Lower leg skin (tissue), 4 donors: ENCODE data around the gene MUSK. TPM values are rescaled to one million over a fixed set of nuclear protein-coding genes. Genes with fewer than 3 reads are reported as not detected.
"Not testable (repeated sequence)": the region's sequence is repeated elsewhere in the genome, so short reads cannot be mapped to it uniquely, and the experiment has no call there.

Experiments used
- DNase-seq, 2 donors: peaks; one replicate each; pipeline ENCODE4 v3.0.0-alpha.2; 2019; ENCODE audit warnings: low spot score in 2 of 2
- H3K4me3 ChIP-seq: fragments of 200-600 bp; sonication (generic); 2 replicates; pipeline ENCODE4 v1.5.1; 2017; ENCODE audit warnings: mild to moderate bottlenecking, low read depth; ENCODE audit not compliant: poor library complexity, severe bottlenecking
- POLR2A ChIP-seq, 2 donors: fragments of 450-650 bp; IDR thresholded peaks; one replicate each; pipeline ENCODE4 v1.6.1; 2016 to 2017; ENCODE audit warnings: antibody characterized with exemption in 2 of 2, mild to moderate bottlenecking in 1 of 2, moderate library complexity in 1 of 2
- WGBS, 2 donors: methylation state at CpG; one replicate each; pipeline ENCODE4 v1.1.5; 2018; 5-methylcytosine and 5-hydroxymethylcytosine counted together
- intact Hi-C: fragments of 100-400 bp; cut with DNase I; formaldehyde crosslinking; loops from one replicate; pipeline ENCODE4 v1.15.0; 2023; ENCODE audit warnings: low total_unique reads
- total RNA-seq, 4 donors: library from RNA; depleted of rRNA; stranded (reverse); fragments of >200 nt; gene quantifications; one replicate each; pipeline ENCODE4 v1.1.0, GENCODE V29; 2016
- TF ChIP-seq, protein P1 (sequence below), 3 donors: fragments of 450-650 bp; IDR thresholded peaks; one replicate each; pipeline ENCODE4 v1.5.1; 2016; ENCODE audit warnings: antibody characterized with exemption in 3 of 3, mild to moderate bottlenecking in 3 of 3, moderate library complexity in 2 of 3

MUSK gene
- total RNA-seq, 4 donors from 2014 or later = 0.23 to 4.7 (median 0.68) TPM

GRCh38 chr9:110812886-110813285, 144.3 kb downstream of the MUSK start:
- no peak for DNase-seq
- intact Hi-C loops = no loop called here
- WGBS, 2 donors = 61 to 81% methylated on average over 3 of the region's 3 CpGs
- no peak overlapping the region for H3K4me3 ChIP-seq
- TF ChIP-seq, protein P1, sequence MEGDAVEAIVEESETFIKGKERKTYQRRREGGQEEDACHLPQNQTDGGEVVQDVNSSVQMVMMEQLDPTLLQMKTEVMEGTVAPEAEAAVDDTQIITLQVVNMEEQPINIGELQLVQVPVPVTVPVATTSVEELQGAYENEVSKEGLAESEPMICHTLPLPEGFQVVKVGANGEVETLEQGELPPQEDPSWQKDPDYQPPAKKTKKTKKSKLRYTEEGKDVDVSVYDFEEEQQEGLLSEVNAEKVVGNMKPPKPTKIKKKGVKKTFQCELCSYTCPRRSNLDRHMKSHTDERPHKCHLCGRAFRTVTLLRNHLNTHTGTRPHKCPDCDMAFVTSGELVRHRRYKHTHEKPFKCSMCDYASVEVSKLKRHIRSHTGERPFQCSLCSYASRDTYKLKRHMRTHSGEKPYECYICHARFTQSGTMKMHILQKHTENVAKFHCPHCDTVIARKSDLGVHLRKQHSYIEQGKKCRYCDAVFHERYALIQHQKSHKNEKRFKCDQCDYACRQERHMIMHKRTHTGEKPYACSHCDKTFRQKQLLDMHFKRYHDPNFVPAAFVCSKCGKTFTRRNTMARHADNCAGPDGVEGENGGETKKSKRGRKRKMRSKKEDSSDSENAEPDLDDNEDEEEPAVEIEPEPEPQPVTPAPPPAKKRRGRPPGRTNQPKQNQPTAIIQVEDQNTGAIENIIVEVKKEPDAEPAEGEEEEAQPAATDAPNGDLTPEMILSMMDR (IDR thresholded peaks at IDR 0.05) = no peak
- TF ChIP-seq POLR2A (IDR thresholded peaks at IDR 0.05) = no peak

DNA sequence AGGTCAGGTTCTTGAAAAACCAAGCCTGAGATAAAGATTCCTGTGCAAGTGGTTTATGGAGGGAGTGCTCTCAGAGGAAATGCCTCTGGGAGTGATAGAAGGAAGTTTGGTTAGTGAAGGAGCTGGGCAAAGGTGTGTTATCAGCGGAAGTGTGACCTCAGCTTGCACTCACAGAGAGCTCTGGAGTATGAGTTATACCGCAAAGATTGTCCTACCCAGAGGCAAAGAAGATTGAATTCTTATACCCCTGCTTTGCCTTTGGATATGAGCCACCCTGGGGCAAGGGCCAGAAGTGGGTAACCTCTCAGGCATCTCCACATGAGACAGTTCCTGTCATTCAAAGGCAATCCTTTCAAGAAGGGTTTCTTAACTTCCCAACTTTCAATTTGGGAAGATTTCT, 145.6 kb downstream of the MUSK start:
- TF ChIP-seq POLR2A (IDR thresholded peaks at IDR 0.05) = no peak
- TF ChIP-seq, protein P1 (IDR thresholded peaks at IDR 0.05) = no peak
- intact Hi-C loops = no loop called here
- H3K4me3 ChIP-seq = no peak overlapping the region
- DNase-seq = no peak
- 75 to 86% methylated on average over 2 of the region's 2 CpGs for WGBS, 2 donors

DNA sequence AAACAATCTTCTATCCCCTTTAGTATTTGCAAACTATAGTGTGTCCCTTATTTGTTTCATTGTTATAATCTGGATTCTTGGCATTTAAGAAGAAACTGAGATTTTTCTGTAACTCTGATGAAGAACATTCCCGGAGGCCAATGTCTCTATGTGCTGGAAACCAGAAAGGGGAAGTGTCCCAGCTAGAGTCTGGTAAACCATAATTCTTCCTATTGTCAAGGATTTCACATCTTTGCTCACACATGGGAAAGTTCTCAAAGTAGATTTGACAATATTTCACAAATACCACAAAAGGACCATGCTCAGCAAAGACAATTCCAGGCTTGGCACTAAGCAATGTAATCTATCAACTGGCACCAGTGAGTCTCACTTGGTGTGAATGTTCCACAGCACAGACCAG, 146.8 kb downstream of the MUSK start:
- intact Hi-C loops = no loop called here

DNA sequence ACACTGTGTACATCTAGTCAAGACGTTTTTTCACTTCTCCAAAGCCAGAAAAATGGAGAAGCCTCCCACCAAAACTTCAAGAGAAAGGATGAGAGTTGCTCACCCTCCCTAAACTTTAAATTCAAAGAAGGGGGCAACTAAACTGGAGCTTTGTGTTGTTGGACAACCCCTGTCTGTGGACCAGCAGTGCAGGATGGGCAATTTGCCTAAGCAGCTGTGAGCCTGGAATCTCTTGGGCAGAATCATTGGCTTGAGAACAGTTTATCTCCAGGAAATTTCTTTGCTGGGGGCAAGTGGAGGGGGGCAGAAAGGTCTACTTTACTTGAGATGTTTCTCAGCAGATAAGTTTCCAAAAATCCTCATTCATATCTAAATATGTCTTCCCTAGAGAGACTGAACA, 151.8 kb downstream of the MUSK start:
- TF ChIP-seq POLR2A (IDR thresholded peaks at IDR 0.05) = no peak
- TF ChIP-seq, protein P1 (IDR thresholded peaks at IDR 0.05) = no peak
- 37 to 38% methylated on average over 1 of the region's 1 CpG for WGBS, 2 donors
- intact Hi-C loops = no loop called here
- no peak for DNase-seq
- no peak overlapping the region for H3K4me3 ChIP-seq

More for the DNA sequence above, 146.8 kb downstream of the MUSK start:
- DNase-seq = no peak
- WGBS, 2 donors = 41 to 46% methylated on average over 1 of the region's 1 CpG
- no peak for TF ChIP-seq POLR2A (IDR thresholded peaks at IDR 0.05)
- TF ChIP-seq, protein P1 (IDR thresholded peaks at IDR 0.05) = no peak
- H3K4me3 ChIP-seq = no peak overlapping the region

DNA sequence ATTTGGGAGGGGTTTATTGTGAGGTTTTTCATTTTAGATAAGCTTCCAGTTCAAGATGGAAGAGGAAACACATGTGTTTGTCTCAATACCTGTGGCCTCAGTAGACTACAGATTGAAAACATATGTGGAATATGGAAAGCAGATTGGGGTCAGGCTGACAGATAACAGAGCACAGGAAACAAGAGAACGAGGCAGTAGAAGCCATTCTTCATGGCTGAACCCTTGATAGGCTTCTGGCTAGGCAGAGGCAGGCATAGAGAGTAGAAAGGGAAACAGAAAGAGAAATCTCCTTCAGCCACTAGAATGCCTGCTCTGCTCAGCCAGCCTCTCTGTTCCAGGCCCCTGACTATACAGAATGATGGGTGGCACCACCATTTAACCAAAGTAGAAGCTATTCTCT, 152.5 kb downstream of the MUSK start:
- DNase-seq = no peak
- WGBS, 2 donors = 40 to 46% methylated on average over 1 of the region's 1 CpG
- intact Hi-C loops = no loop called here
- no peak for TF ChIP-seq POLR2A (IDR thresholded peaks at IDR 0.05)
- TF ChIP-seq, protein P1 (IDR thresholded peaks at IDR 0.05) = no peak
- no peak overlapping the region for H3K4me3 ChIP-seq

DNA sequence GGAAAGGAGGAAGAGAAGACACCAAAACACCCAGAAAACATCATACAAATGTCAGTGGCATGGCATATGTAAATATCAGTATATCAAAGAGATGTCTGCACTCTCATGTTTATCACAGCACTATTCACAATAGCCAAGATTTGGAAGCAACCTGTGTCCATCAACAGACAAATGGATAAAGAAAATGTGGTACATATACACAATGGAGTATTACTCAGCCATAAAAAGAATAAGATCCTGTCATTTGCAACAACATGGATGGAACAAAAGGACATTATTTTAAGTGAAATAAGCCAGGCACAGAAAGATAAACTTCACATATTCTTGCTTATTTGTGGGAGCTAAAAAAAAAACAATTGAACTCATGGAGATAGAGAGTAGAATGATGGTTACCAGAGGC, 156.5 kb downstream of the MUSK start:
- intact Hi-C loops, DNase-seq, H3K4me3 ChIP-seq: not testable (repeated sequence)
